Measurements from ENCODE around the gene DSP. TPM values are rescaled to one million over a fixed set of nuclear protein-coding genes. Genes with fewer than 3 reads are reported as not detected.

DSP gene
- total and polyA plus RNA-seq, 2 experiments from 2014 or later, result 16.8 to 43.7 TPM

GRCh38 chr6:7550433-7550801 lies 8.9 kb downstream of the DSP start:
- Histone ChIP-seq H4K20me1 (replicated peaks; ENCODE audit: insufficient read depth) (no peaks in the 10 kb centered on the region), H3K9me2 (ENCODE audit: insufficient read depth) (no peaks in the 10 kb centered on the region), H3K4me2 (no peak overlapping the region), H3K4me1 (ENCODE audit: insufficient read depth) (peaks cover 18% of the 10 kb centered on the region), H3K27ac (ENCODE audit: low read depth) (no peak overlapping the region), H3K4me3 (no peak overlapping the region), H3F3A (replicated peaks; ENCODE audit: low read depth) (no peaks in the 10 kb centered on the region), H3K36me3 (ENCODE audit: insufficient read depth) (no peaks in the 10 kb centered on the region), H3K27me3 (ENCODE audit: insufficient read depth) (no peaks in the 10 kb centered on the region; the same call in 1 of the 2 replicates), H3K79me2 (replicated peaks; ENCODE audit: insufficient read depth) (peaks cover 10% of the 10 kb centered on the region; the same call in 1 of the 2 replicates), H2AFZ (no peak overlapping the region)
- H3K27ac Mint-ChIP-seq, result no peak overlapping the region
- no peak for ATAC-seq
- TF ChIP-seq CREB1 (CRISPR knock-in tag; IDR thresholded peaks at IDR 0.05; ENCODE audit: low read depth), result no peak
- no peak for TF ChIP-seq ZNF331 (CRISPR knock-in tag; IDR thresholded peaks at IDR 0.05; ENCODE audit: low read depth)
- TF ChIP-seq, protein P1, sequence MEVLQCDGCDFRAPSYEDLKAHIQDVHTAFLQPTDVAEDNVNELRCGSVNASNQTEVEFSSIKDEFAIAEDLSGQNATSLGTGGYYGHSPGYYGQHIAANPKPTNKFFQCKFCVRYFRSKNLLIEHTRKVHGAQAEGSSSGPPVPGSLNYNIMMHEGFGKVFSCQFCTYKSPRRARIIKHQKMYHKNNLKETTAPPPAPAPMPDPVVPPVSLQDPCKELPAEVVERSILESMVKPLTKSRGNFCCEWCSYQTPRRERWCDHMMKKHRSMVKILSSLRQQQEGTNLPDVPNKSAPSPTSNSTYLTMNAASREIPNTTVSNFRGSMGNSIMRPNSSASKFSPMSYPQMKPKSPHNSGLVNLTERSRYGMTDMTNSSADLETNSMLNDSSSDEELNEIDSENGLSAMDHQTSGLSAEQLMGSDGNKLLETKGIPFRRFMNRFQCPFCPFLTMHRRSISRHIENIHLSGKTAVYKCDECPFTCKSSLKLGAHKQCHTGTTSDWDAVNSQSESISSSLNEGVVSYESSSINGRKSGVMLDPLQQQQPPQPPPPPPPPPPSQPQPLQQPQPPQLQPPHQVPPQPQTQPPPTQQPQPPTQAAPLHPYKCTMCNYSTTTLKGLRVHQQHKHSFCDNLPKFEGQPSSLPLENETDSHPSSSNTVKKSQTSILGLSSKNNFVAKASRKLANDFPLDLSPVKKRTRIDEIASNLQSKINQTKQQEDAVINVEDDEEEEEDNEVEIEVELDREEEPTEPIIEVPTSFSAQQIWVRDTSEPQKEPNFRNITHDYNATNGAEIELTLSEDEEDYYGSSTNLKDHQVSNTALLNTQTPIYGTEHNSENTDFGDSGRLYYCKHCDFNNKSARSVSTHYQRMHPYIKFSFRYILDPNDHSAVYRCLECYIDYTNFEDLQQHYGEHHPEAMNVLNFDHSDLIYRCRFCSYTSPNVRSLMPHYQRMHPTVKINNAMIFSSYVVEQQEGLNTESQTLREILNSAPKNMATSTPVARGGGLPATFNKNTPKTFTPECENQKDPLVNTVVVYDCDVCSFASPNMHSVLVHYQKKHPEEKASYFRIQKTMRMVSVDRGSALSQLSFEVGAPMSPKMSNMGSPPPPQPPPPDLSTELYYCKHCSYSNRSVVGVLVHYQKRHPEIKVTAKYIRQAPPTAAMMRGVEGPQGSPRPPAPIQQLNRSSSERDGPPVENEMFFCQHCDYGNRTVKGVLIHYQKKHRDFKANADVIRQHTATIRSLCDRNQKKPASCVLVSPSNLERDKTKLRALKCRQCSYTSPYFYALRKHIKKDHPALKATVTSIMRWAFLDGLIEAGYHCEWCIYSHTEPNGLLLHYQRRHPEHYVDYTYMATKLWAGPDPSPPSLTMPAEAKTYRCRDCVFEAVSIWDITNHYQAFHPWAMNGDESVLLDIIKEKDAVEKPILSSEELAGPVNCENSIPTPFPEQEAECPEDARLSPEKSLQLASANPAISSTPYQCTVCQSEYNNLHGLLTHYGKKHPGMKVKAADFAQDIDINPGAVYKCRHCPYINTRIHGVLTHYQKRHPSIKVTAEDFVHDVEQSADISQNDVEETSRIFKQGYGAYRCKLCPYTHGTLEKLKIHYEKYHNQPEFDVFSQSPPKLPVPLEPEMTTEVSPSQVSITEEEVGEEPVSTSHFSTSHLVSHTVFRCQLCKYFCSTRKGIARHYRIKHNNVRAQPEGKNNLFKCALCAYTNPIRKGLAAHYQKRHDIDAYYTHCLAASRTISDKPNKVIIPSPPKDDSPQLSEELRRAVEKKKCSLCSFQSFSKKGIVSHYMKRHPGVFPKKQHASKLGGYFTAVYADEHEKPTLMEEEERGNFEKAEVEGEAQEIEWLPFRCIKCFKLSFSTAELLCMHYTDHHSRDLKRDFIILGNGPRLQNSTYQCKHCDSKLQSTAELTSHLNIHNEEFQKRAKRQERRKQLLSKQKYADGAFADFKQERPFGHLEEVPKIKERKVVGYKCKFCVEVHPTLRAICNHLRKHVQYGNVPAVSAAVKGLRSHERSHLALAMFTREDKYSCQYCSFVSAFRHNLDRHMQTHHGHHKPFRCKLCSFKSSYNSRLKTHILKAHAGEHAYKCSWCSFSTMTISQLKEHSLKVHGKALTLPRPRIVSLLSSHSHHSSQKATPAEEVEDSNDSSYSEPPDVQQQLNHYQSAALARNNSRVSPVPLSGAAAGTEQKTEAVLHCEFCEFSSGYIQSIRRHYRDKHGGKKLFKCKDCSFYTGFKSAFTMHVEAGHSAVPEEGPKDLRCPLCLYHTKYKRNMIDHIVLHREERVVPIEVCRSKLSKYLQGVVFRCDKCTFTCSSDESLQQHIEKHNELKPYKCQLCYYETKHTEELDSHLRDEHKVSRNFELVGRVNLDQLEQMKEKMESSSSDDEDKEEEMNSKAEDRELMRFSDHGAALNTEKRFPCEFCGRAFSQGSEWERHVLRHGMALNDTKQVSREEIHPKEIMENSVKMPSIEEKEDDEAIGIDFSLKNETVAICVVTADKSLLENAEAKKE (CRISPR knock-in tag; IDR thresholded peaks at IDR 0.05), result no peak
- TF ChIP-seq, protein P2, sequence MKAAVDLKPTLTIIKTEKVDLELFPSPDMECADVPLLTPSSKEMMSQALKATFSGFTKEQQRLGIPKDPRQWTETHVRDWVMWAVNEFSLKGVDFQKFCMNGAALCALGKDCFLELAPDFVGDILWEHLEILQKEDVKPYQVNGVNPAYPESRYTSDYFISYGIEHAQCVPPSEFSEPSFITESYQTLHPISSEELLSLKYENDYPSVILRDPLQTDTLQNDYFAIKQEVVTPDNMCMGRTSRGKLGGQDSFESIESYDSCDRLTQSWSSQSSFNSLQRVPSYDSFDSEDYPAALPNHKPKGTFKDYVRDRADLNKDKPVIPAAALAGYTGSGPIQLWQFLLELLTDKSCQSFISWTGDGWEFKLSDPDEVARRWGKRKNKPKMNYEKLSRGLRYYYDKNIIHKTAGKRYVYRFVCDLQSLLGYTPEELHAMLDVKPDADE (IDR thresholded peaks at IDR 0.05), result no peak
- no peak for TF ChIP-seq STAT1 (IDR thresholded peaks at IDR 0.05; ENCODE audit: unreplicated experiment)
- TF ChIP-seq, protein P3, sequence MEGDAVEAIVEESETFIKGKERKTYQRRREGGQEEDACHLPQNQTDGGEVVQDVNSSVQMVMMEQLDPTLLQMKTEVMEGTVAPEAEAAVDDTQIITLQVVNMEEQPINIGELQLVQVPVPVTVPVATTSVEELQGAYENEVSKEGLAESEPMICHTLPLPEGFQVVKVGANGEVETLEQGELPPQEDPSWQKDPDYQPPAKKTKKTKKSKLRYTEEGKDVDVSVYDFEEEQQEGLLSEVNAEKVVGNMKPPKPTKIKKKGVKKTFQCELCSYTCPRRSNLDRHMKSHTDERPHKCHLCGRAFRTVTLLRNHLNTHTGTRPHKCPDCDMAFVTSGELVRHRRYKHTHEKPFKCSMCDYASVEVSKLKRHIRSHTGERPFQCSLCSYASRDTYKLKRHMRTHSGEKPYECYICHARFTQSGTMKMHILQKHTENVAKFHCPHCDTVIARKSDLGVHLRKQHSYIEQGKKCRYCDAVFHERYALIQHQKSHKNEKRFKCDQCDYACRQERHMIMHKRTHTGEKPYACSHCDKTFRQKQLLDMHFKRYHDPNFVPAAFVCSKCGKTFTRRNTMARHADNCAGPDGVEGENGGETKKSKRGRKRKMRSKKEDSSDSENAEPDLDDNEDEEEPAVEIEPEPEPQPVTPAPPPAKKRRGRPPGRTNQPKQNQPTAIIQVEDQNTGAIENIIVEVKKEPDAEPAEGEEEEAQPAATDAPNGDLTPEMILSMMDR (conservative IDR thresholded peaks at IDR 0.05; ENCODE audit: low read depth in 2 of 2), result no peak
- TF ChIP-seq, protein P4, sequence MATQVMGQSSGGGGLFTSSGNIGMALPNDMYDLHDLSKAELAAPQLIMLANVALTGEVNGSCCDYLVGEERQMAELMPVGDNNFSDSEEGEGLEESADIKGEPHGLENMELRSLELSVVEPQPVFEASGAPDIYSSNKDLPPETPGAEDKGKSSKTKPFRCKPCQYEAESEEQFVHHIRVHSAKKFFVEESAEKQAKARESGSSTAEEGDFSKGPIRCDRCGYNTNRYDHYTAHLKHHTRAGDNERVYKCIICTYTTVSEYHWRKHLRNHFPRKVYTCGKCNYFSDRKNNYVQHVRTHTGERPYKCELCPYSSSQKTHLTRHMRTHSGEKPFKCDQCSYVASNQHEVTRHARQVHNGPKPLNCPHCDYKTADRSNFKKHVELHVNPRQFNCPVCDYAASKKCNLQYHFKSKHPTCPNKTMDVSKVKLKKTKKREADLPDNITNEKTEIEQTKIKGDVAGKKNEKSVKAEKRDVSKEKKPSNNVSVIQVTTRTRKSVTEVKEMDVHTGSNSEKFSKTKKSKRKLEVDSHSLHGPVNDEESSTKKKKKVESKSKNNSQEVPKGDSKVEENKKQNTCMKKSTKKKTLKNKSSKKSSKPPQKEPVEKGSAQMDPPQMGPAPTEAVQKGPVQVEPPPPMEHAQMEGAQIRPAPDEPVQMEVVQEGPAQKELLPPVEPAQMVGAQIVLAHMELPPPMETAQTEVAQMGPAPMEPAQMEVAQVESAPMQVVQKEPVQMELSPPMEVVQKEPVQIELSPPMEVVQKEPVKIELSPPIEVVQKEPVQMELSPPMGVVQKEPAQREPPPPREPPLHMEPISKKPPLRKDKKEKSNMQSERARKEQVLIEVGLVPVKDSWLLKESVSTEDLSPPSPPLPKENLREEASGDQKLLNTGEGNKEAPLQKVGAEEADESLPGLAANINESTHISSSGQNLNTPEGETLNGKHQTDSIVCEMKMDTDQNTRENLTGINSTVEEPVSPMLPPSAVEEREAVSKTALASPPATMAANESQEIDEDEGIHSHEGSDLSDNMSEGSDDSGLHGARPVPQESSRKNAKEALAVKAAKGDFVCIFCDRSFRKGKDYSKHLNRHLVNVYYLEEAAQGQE (IDR thresholded peaks at IDR 0.05; ENCODE audit: unreplicated experiment), result no peak
- TF ChIP-seq EZH2phosphoT487 (IDR thresholded peaks at IDR 0.05; ENCODE audit: unreplicated experiment), result no peak
- TF ChIP-seq EZH2 (IDR thresholded peaks at IDR 0.05; ENCODE audit: low read depth, unreplicated experiment), result no peak
- TF ChIP-seq POLR2AphosphoS5 (IDR thresholded peaks at IDR 0.05; ENCODE audit: low read depth), result no peak
- TF ChIP-seq NANOG (IDR thresholded peaks at IDR 0.05; ENCODE audit: borderline replicate concordance), result no peak
- no peak for TF ChIP-seq ZNF114 (CRISPR knock-in tag; IDR thresholded peaks at IDR 0.05)
- no peak for TF ChIP-seq JUNB (IDR thresholded peaks at IDR 0.05; ENCODE audit: unreplicated experiment)
- peaks cover 3% of the 10 kb centered on the region for H3K36me3 Mint-ChIP-seq (ENCODE audit: low read depth)
- H3K4me1 Mint-ChIP-seq, result peaks cover 36% of the 10 kb centered on the region
- no peaks in the 10 kb centered on the region for H3K27me3 Mint-ChIP-seq (ENCODE audit: insufficient read depth, low read depth, poor library complexity)
- no peak overlapping the region for H3K4me3 Mint-ChIP-seq
- DNase-seq (ENCODE audit: low spot score), result no peak
- no peaks in the 10 kb centered on the region for H3K9me3 Mint-ChIP-seq

Data from GM23338 (cell line).